HG03571 (cell line): ENCODE data around the gene TPM2.

Experiments
- ATAC-seq: cut with Tn5 transposase; IDR thresholded peaks from one replicate; pipeline ENCODE4 v1.9.1; 2021; ENCODE audit not compliant: unreplicated experiment

Gene TPM2

DNA sequence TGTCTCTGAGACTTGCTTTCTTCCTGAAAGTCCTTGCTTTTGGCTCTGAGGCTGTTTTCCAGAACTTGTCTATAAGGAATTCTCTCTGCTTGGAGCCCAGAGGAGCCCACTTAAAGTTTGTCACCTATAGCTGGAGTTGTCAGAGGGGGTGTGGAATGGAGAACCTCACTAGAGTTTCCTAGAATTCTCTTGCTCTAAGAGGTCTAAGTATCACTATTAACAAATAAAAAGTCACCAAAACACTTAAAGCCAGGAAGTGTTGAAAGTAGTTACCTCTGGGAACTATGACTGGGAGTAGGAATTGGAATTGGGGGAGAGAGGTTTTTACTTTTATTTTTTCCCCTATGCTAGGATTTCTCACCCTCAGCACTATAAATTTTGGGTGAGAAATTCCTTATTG lies 54.0 kb downstream of the TPM2 start:
- no peak for ATAC-seq
